Natural killer cell (primary cell): ENCODE data around the gene SMYD2. TPM values are rescaled to one million over a fixed set of nuclear protein-coding genes. Genes with fewer than 3 reads are reported as not detected.

ENCODE experiments used
- ATAC-seq, 3 donors: fragments of 150-1000 bp in 2 of 3; fragments of 200-7000 bp in 1 of 3; cut with Tn5 transposase; 1 replicate in 1 of 3; 2 replicates in 2 of 3; pipeline ENCODE4 v1.10.0; 2021; ENCODE audit warnings: mild to moderate bottlenecking in 2 of 3, moderate library complexity in 2 of 3
- DNase-seq, 2 donors: peaks; one replicate each; pipeline versions ENCODE4 v3.0.0 to v3.0.0-alpha.2; 2013 to 2021; ENCODE audit warnings: mixed read lengths in 1 of 2
- H3K27ac ChIP-seq: one replicate; pipeline ENCODE4 v1.5.1; 2013; ENCODE audit warnings: mild to moderate bottlenecking, low read length
- H3K27me3 ChIP-seq: one replicate; pipeline ENCODE4 v1.6.1; 2013; ENCODE audit warnings: low read length; ENCODE audit not compliant: control insufficient read depth, insufficient read depth
- H3K36me3 ChIP-seq: one replicate; pipeline ENCODE4 v1.6.1; 2013; ENCODE audit warnings: low read length; ENCODE audit not compliant: control insufficient read depth, insufficient read depth
- H3K4me1 ChIP-seq: one replicate; pipeline ENCODE4 v1.6.1; 2013; ENCODE audit warnings: low read length; ENCODE audit not compliant: control insufficient read depth, insufficient read depth
- H3K4me3 ChIP-seq: one replicate; pipeline ENCODE4 v1.5.1; 2013; ENCODE audit warnings: low read length
- H3K9me3 ChIP-seq: one replicate; pipeline ENCODE4 v1.6.1; 2013; ENCODE audit warnings: low read length; ENCODE audit not compliant: control insufficient read depth, insufficient read depth
- H3K27ac Mint-ChIP-seq, 2 donors: one replicate each; pipeline ENCODE4 v1.8.0; 2022; ENCODE audit warnings: mild to moderate bottlenecking in 2 of 2, mixed read lengths in 2 of 2, moderate library complexity in 1 of 2
- H3K27me3 Mint-ChIP-seq, 2 donors: one replicate each; pipeline ENCODE4 v1.8.0; 2022; ENCODE audit warnings: low read depth in 2 of 2, mixed read lengths in 2 of 2
- H3K36me3 Mint-ChIP-seq: one replicate; pipeline ENCODE4 v1.8.0; 2022; ENCODE audit warnings: mixed read lengths
- H3K4me1 Mint-ChIP-seq, 2 donors: one replicate each; pipeline ENCODE4 v1.8.0; 2022; ENCODE audit warnings: mixed read lengths in 2 of 2
- H3K4me3 Mint-ChIP-seq: one replicate; pipeline ENCODE4 v1.8.0; 2022; ENCODE audit warnings: mild to moderate bottlenecking, moderate library complexity, mixed read lengths
- H3K9me3 Mint-ChIP-seq, 2 donors: one replicate each; pipeline ENCODE4 v1.8.0; 2022; ENCODE audit warnings: mixed read lengths in 2 of 2
- CTCF ChIP-seq: fragments of 200-600 bp; IDR thresholded peaks from one replicate; pipeline ENCODE4 v1.8.0; 2022; ENCODE audit warnings: antibody characterized with exemption
- WGBS: methylation state at CpG from one replicate; pipeline ENCODE4 v1.1.7; 2013; ENCODE audit warnings: missing lambda C conversion rate; ENCODE audit not compliant: insufficient coverage; 5-methylcytosine and 5-hydroxymethylcytosine counted together
- intact Hi-C: fragments of 100-400 bp; cut with micrococcal nuclease; formaldehyde crosslinking; loops from one replicate; pipeline ENCODE4 v1.14.2; 2022
- total RNA-seq, 4 donors: library from RNA; stranded (reverse); fragments of 120-200 nt in 1 of 4; gene quantifications; one replicate each; pipeline versions ENCODE4 v1.2.3 to v1.2.4, GENCODE V29; 2013 to 2022

The SMYD2 gene
- total RNA-seq, 3 donors from 2014 or later (not counting 1 experiment from before 2014, with no cell fraction given) = 23.1 to 27.8 (median 26.9) TPM

GRCh38 chr1:214317734-214318133 lies 36.8 kb downstream of the SMYD2 start:
- Histone ChIP-seq H3K36me3 (peaks cover 10% of the 10 kb centered on the region), H3K27ac (no peak overlapping the region), H3K4me3 (no peak overlapping the region), H3K27me3 (no peaks in the 10 kb centered on the region), H3K4me1 (no peaks in the 10 kb centered on the region), H3K9me3 (no peaks in the 10 kb centered on the region)
- DNase-seq (no peak), ATAC-seq (no peak)
- intact Hi-C loops = no loop called here
- whole genome bisulfite sequencing = 96% methylated on average over 5 of the region's 5 CpGs
- Mint-ChIP-seq H3K36me3 (peaks cover 8% of the 10 kb centered on the region), H3K9me3 (no peaks in the 10 kb centered on the region), H3K27ac (no peak overlapping the region), H3K4me3 (no peak overlapping the region), H3K4me1 (no peaks in the 10 kb centered on the region), H3K27me3 (no peaks in the 10 kb centered on the region)
- TF ChIP-seq CTCF = no peak

DNA sequence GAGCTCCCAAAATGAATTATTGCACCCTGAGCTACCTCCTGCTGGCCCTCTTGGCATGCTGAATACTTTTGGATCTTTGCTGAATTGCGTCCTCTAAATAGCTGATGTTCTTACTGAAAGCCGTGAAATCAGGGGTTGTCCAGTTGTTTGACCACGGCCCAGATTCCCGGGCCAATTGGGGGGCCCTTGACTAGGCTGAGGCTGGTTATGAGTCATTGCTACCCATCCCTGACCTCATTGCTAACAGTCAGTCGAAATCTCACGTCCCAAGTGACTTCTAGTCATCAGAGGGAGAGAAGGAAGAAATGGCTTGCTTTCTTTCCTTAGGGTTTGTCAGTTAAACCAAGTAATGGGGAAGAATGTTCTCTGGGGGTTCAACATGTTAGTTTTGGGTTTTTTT lies 37.4 kb downstream of the SMYD2 start:
- Histone ChIP-seq H3K27me3 (no peaks in the 10 kb centered on the region), H3K36me3 (peaks cover 10% of the 10 kb centered on the region), H3K4me1 (no peaks in the 10 kb centered on the region), H3K27ac (no peak overlapping the region), H3K4me3 (no peak overlapping the region), H3K9me3 (no peaks in the 10 kb centered on the region)
- peaks cover 8% of the 10 kb centered on the region for H3K36me3 Mint-ChIP-seq
- no peaks in the 10 kb centered on the region for H3K27me3 Mint-ChIP-seq
- intact Hi-C loops = no loop called here
- H3K4me1 Mint-ChIP-seq = no peaks in the 10 kb centered on the region
- no peak for ATAC-seq
- no peak for DNase-seq
- no peak overlapping the region for H3K4me3 Mint-ChIP-seq
- 55% methylated on average over 6 of the region's 6 CpGs for WGBS
- H3K27ac Mint-ChIP-seq = no peak overlapping the region
- no peaks in the 10 kb centered on the region for H3K9me3 Mint-ChIP-seq
- TF ChIP-seq CTCF = no peak

GRCh38 chr1:214318956-214319736 lies 38.2 kb downstream of the SMYD2 start:
- WGBS = 94% methylated on average over 10 of the region's 10 CpGs
- H3K27ac Mint-ChIP-seq = no peak overlapping the region
- no peak for TF ChIP-seq CTCF
- H3K4me1 Mint-ChIP-seq = no peaks in the 10 kb centered on the region
- intact Hi-C loops = no loop called here
- H3K27ac ChIP-seq = no peak overlapping the region
- no peaks in the 10 kb centered on the region for H3K4me1 ChIP-seq
- no peaks in the 10 kb centered on the region for H3K9me3 Mint-ChIP-seq
- DNase-seq (no peak), ATAC-seq (no peak)
- H3K36me3 Mint-ChIP-seq = peaks cover 8% of the 10 kb centered on the region
- no peak overlapping the region for H3K4me3 ChIP-seq
- no peak overlapping the region for H3K4me3 Mint-ChIP-seq
- H3K36me3 ChIP-seq = peaks cover 10% of the 10 kb centered on the region
- H3K27me3 Mint-ChIP-seq = no peaks in the 10 kb centered on the region
- no peaks in the 10 kb centered on the region for H3K27me3 ChIP-seq
- H3K9me3 ChIP-seq = no peaks in the 10 kb centered on the region

DNA sequence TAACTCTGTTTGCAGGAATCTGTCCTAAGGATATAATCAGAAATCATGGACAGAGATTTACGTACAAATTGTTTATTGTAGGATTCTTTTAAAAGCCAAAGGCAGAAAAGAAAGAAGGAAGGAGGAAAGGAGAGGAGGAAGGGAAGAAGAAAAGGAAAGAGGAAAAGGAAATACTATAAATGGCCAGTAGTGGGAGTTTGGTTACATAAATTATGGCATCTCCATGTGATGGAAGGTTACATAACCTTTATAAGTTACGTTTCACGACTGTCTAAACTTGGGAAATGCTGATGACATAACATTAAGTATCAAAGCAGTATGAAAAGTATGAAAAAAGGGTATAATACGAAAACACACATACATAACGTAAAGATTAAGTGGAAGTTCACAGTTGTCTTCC lies 39.0 kb downstream of the SMYD2 start:
- DNase-seq (no peak), ATAC-seq (no peak)
- Histone ChIP-seq H3K27ac (no peak overlapping the region), H3K36me3 (peaks cover 10% of the 10 kb centered on the region), H3K4me1 (no peaks in the 10 kb centered on the region), H3K9me3 (no peaks in the 10 kb centered on the region), H3K4me3 (no peak overlapping the region), H3K27me3 (no peaks in the 10 kb centered on the region)
- Mint-ChIP-seq H3K4me3 (no peak overlapping the region), H3K4me1 (no peaks in the 10 kb centered on the region), H3K9me3 (no peaks in the 10 kb centered on the region), H3K36me3 (peaks cover 12% of the 10 kb centered on the region), H3K27ac (no peak overlapping the region), H3K27me3 (no peaks in the 10 kb centered on the region)
- WGBS = 95% methylated on average over 5 of the region's 5 CpGs
- intact Hi-C loops = no loop called here
- TF ChIP-seq CTCF = no peak
